MG63 (cell line): ENCODE data around the gene HOXC4. TPM values are rescaled to one million over a fixed set of nuclear protein-coding genes. Genes with fewer than 3 reads are reported as not detected.
"Not testable (repeated sequence)": the region's sequence is repeated elsewhere in the genome, so short reads cannot be mapped to it uniquely, and the experiment has no call there.

Source experiments
- DNase-seq: peaks from one replicate; pipeline ENCODE4 v3.0.0-alpha.2; 2020
- H3K27me3 ChIP-seq: fragments of 250-450 bp; sonication (Bioruptor Pico); 2 replicates; pipeline ENCODE4 v1.5.1; 2020; ENCODE audit warnings: mild to moderate bottlenecking, moderate library complexity
- H3K36me3 ChIP-seq: fragments of 250-450 bp; sonication (Bioruptor Pico); 2 replicates; pipeline ENCODE4 v1.5.1; 2020; ENCODE audit warnings: mild to moderate bottlenecking, moderate library complexity
- H3K4me3 ChIP-seq: fragments of 250-450 bp; sonication (Bioruptor Pico); 2 replicates; pipeline ENCODE4 v1.5.1; 2020; ENCODE audit warnings: mild to moderate bottlenecking, moderate library complexity
- H3K9me3 ChIP-seq: fragments of 250-450 bp; sonication (Bioruptor Pico); 2 replicates; pipeline ENCODE4 v1.5.1; 2020; ENCODE audit warnings: mild to moderate bottlenecking, moderate library complexity
- total RNA-seq: library from RNA; depleted of rRNA; stranded (reverse); fragments of >200 nt; shearing (Covaris generic); gene quantifications from 2 replicates; pipeline ENCODE4 v1.2.3, GENCODE V29; 2014; ENCODE audit warnings: low replicate concordance

HOXC4 gene
- total RNA-seq, 1 experiment from 2014 or later = 2.3 TPM

GRCh38 chr12:54056110-54056509 is 2.5 kb downstream of the HOXC4 start:
- DNase-seq = no peak
- no peaks in the 10 kb centered on the region for H3K27me3 ChIP-seq

GRCh38 chr12:54058128-54058768 is 4.6 kb downstream of the HOXC4 start:
- no peaks in the 10 kb centered on the region for H3K9me3 ChIP-seq
- DNase-seq = no peak
- no peaks in the 10 kb centered on the region for H3K27me3 ChIP-seq
- H3K36me3 ChIP-seq = no peaks in the 10 kb centered on the region; the same call in 1 of the 2 replicates
- H3K4me3 ChIP-seq = no peak overlapping the region

More at GRCh38 chr12:54056110-54056509, 2.5 kb downstream of the HOXC4 start:
- Histone ChIP-seq H3K36me3 (no peaks in the 10 kb centered on the region; the same call in 1 of the 2 replicates), H3K9me3 (no peaks in the 10 kb centered on the region), H3K4me3 (no peak overlapping the region)

DNA sequence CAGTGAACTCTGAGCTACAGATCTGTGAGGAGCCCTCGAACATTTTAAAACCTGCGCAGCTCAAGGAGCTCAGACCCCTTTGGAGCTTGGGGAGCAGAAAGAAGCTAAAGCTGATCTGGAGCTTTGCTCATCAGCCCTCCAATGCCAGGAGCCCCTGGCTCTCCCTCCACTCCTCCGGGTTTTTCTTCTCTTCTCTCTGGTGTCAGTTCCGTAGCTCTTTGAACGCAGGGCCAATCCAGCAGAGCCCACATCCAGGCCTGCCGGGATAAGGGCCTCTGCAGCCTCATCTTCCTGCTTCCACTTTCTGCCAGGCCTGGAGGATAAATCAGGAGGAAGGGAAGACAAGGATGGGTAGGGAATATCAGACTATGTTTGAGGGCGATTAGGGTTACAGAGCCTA is 6.0 kb downstream of the HOXC4 start:
- no peaks in the 10 kb centered on the region for H3K9me3 ChIP-seq
- DNase-seq = no peak
- H3K27me3 ChIP-seq = no peaks in the 10 kb centered on the region
- no peaks in the 10 kb centered on the region; the same call in 1 of the 2 replicates for H3K36me3 ChIP-seq
- no peak overlapping the region for H3K4me3 ChIP-seq

DNA sequence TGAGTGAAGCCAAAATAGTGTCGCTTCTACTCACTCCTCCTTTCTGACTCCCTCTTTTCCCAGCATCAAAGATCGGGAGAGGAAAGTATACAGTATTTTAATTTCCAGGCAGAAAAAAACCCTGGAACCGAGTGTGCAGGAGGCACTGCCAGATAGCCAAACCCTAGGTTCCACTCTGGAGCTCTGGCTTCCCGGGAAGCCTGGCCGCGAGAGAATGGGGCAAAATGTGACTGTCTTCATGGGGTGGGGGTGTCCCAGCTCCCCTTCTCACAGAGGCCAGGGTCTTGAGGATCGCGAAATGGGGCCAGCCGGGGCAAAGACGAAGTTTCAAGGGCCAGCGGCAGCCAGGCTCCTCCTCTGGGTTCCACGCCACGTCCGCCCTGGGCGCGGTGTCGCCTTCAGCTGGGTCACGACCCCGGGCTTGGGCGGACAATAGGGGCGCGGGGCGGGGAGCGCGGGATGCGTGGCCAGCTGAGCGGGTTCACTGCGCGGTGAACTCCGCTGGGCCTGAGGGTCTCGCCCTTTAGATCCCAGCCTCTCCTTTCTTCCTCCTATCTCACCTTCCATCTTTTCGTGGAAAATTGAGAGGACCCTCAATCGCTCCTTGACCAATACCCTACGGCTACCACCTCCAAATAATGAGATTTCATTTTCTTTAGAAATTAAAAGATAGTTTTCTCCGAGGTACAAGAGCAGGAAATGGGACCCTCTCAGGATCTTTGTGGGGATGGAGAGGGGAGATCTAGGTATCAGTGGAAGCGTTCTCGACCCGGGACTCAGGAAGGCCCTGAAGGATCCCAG is 6.7 kb downstream of the HOXC4 start:
- H3K27me3 ChIP-seq = no peaks in the 10 kb centered on the region
- no peaks in the 10 kb centered on the region; the same call in 1 of the 2 replicates for H3K36me3 ChIP-seq
- H3K4me3 ChIP-seq = no peak overlapping the region
- no peak for DNase-seq
- H3K9me3 ChIP-seq = no peaks in the 10 kb centered on the region

DNA sequence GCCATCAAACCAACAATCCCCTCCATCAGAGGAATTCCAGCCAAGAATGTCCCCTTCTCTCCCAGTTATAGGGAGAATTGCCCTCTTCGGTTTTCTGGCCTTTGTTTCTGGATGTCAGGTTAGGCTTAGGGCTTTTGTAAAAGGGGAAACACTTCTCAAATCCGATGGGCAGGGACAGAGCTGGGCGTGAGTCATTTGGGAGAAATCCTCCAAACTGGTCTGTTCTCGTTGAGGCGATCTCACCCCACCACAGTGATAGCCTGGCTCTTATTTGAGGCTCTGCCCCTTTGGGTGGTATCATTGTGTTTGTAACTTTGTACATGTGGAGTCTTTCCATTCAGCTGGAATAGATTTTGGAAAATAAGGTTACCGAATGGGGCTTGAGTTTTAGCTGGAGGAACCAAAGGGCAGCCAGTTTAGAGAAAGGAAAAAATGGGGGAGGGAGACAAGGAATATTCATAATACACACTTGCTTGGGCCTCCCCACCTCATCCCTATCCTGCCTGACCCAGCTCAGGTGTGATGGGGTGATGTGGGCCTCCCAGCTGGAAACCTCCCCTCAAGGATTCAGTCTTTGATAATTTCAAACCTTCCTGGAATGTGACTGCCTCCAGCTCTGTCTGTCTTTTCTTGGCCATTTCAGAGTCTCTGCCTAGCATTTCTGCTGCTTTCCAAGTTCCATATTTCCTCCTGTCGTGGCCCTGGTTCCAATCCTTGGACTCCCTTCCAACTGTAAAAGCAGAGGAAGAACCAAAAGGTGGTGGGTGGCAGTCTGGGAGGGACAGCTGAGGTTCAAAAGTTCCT is 7.5 kb downstream of the HOXC4 start:
- H3K27me3 ChIP-seq = no peaks in the 10 kb centered on the region
- DNase-seq = no peak
- H3K9me3 ChIP-seq = no peaks in the 10 kb centered on the region
- no peak overlapping the region for H3K4me3 ChIP-seq
- H3K36me3 ChIP-seq = no peaks in the 10 kb centered on the region; the same call in 1 of the 2 replicates

- H3K4me3 ChIP-seq = no peak overlapping the region
- no peaks in the 10 kb centered on the region for H3K27me3 ChIP-seq
- no peak for DNase-seq
- no peaks in the 10 kb centered on the region for H3K9me3 ChIP-seq
- H3K36me3 ChIP-seq = no peaks in the 10 kb centered on the region
Observed at GRCh38 chr12:54065677-54066076, 12.0 kb downstream of the HOXC4 start.

DNA sequence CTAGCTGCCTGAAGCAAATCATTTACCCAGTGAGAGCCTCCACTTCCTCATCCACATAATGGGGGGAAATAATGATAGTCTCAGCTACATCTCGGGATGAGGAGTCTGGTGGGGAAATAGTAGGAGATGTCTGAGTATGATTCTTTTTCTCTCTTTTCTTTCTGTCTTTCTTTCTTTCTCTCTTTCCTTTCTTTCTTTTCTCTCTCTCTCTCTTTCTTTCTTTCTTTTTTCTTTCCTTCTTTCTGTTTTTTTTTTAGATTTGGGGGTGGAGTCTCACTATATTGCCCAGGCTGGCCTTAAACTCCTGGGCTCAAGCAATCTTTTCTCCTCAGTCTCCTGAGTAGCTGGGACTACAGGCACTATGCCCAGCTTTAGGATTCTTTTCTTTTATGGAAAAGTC is 12.8 kb downstream of the HOXC4 start:
- Histone ChIP-seq H3K27me3 (no peaks in the 10 kb centered on the region), H3K4me3 (no peak overlapping the region), H3K9me3 (no peaks in the 10 kb centered on the region), H3K36me3 (no peaks in the 10 kb centered on the region)
- no peak for DNase-seq

DNA sequence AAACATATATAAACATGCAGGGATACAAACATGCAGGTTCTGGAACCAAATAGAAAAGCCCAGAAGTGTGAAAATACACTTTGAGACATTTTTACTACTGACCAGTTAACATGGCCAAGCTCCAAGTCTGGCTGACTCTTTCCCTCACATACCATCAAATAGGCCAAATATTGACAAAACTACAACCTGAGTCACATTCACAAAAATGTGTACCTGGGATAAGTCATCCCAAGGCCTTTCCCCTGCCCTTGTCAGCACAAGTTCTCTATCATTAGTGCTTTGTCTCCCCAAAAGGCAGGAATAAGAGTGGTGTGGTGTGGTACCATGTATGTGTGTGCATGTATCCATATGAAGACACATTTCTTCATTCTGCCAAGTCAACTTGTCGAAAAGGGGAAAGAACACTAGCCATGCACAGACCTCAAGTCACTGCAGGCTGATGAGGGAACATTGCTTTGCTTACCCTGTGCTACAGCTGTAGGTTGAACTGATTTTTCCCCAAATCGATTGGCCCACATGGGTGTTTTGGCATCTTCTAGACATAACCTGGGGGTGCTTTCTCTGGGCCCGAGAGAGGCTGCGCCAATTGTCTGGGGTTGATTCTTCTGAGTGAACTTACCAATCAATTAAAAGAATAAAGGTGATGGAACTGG is 14.9 kb downstream of the HOXC4 start:
- DNase-seq = no peak
- Histone ChIP-seq H3K9me3 (no peaks in the 10 kb centered on the region), H3K4me3 (no peak overlapping the region), H3K36me3 (no peaks in the 10 kb centered on the region), H3K27me3 (no peaks in the 10 kb centered on the region)

DNA sequence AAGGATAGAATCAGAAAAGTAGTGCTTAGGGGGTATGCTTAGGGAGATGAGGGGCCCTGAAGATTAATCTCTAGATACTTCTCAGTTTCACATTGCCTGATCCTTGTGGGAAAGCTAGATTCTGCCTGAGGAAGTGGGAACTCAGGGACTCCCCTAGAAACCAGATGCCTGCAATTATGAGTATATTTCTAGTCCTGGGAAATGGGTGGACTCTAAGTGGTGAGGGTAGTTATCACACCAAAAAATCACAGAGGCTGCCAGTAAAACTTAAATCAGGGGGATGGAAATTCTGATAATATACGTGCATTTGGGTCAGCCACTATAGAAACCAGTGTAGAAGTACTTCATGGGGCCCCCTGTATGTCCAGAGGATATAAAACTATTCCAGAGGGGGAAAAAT is 18.3 kb downstream of the HOXC4 start:
- H3K4me3 ChIP-seq = no peak overlapping the region

DNA sequence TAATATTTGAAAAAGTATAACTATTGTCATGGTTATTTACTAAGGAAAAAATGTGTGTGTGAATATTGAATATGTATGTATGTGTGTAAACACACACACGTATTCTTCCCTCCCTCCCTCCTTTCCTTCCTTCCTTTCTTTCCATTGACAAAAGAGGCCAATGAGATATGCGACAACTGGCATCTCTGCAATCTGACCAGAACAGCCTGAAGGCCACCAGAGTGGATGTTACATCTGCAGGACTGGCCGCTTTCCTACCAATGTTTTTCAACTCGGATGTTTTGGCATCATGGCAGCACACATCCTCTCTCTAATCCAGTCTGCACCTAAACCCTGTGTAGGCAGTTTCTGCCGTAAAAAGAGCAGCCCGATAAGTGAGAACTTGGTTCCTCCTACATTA is 20.7 kb downstream of the HOXC4 start:
- no peaks in the 10 kb centered on the region for H3K36me3 ChIP-seq
- DNase-seq = no peak

More for the DNA sequence above, 18.3 kb downstream of the HOXC4 start:
- H3K9me3 ChIP-seq = no peaks in the 10 kb centered on the region
- no peaks in the 10 kb centered on the region for H3K27me3 ChIP-seq
- no peak for DNase-seq
- no peaks in the 10 kb centered on the region for H3K36me3 ChIP-seq

GRCh38 chr12:54075409-54075808 is 21.8 kb downstream of the HOXC4 start:
- no peak for DNase-seq
- no peaks in the 10 kb centered on the region for H3K27me3 ChIP-seq
- no peak overlapping the region for H3K4me3 ChIP-seq
- H3K9me3 ChIP-seq = no peaks in the 10 kb centered on the region
- no peaks in the 10 kb centered on the region for H3K36me3 ChIP-seq

More for the DNA sequence above, 20.7 kb downstream of the HOXC4 start:
- Histone ChIP-seq H3K27me3 (no peaks in the 10 kb centered on the region), H3K4me3 (no peak overlapping the region), H3K9me3 (no peaks in the 10 kb centered on the region)

DNA sequence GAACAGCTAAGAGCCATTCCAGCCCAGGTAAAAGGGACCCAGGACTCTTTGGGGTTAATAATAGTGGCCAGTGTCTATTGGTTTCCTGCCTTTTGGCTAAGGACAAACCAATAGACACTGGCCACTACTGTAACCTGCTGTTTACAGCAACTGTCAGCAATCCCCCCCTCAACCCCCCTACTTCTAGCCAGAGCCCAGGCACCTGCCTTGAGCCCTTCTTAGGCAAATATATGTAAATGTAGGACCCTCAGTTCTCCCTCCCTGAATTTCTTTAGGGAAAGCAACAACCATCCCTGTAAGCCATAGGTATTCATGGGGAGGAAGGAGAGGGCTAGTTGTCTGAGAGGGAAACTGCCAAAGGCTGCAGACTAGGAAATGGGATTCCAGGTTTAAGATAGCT is 22.3 kb downstream of the HOXC4 start:
- Histone ChIP-seq H3K9me3 (no peaks in the 10 kb centered on the region), H3K27me3 (no peaks in the 10 kb centered on the region), H3K36me3 (no peaks in the 10 kb centered on the region), H3K4me3 (no peak overlapping the region)
- DNase-seq = no peak

DNA sequence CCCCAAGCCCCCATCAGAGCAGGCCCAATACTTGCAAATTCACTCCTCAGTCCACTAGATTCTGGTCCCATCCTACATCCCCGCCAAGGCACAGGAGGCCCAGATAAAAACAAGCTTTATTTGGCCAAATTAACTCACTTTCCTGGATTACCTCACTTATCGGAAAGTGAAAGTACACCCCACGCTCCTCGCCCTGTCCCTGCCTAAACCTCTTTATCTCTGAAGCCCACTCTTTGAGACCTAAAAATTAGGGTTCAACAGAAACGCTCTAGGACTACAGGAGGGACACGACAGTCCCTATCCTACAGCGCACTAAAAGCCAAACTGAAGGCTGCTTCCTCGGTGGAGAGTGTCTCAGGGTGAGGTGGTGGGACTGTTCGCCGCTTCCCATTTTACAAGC is 24.2 kb downstream of the HOXC4 start:
- not testable (repeated sequence) for H3K27me3 ChIP-seq, H3K9me3 ChIP-seq, DNase-seq, H3K36me3 ChIP-seq, H3K4me3 ChIP-seq

DNA sequence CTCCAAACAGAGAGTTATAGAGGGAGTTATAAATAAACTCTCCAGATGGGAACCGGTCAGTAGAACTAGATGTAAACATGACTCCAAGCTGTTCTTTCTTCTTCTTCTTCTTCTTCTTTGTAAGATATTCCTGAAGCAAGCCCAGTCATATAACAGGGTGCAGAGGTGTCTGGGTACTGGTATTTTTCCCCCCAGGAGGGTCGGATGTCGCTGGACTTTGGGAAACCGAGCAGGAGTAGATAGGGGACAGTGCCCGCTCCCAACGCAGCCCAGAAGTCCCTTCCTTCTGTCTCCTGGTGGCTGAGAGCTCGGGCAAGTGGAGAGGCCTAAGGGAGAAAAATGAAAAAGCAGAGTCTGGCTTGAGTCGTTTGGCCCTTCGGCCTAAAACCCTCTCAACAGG is 25.5 kb downstream of the HOXC4 start:
- not testable (repeated sequence) for H3K27me3 ChIP-seq, H3K9me3 ChIP-seq, H3K36me3 ChIP-seq, H3K4me3 ChIP-seq, DNase-seq

DNA sequence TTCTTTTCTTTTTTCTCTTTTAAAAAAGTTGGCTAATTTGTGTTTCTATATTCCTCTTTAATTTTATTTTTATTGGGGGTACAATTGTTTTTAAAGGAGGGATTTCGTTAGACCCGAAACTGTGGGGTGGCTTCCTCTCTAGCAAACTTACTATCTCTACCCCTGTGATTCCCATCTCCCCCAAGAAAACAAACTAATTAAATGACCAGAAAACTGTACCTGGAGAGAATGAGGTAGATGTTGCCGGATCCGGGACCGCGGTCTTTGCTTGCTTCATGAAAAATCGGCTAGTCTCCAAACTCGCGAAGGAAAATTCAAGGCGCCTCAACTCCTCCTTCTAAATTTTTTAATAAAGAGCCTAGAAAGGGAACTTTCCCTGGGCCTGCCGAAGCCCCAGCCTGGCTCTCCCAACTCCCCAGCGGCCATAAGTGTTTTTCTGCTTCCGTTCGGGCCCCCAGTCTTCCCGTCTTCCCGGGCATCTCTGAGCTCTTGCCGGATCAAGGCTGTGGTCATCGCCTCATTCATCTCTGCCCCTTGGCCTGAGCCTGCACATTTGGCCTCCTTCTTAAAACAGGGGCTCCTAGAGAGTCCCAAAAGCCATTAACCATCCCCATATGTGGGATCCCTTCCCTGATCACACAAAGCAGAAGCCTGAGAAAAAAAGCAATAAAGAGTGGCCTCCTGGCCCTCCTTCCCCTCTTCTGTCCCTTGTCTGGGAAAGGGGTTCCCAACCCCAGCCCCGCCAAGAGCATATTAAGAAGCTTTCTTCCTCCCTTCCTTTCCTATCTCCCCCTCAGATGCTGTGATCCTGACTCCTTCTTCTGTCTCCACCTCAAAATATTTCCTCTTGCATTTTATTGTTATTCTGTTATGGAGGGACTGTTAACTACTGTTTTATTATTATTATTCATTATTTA is 26.6 kb downstream of the HOXC4 start:
- not testable (repeated sequence) for H3K36me3 ChIP-seq, H3K4me3 ChIP-seq, H3K27me3 ChIP-seq, H3K9me3 ChIP-seq, DNase-seq

GRCh38 chr12:54081053-54081514 is 27.4 kb downstream of the HOXC4 start:
- H3K4me3 ChIP-seq, DNase-seq, H3K9me3 ChIP-seq, H3K27me3 ChIP-seq, H3K36me3 ChIP-seq: not testable (repeated sequence)
